ENCODE measurements around the gene MAGEB6.

DNA sequence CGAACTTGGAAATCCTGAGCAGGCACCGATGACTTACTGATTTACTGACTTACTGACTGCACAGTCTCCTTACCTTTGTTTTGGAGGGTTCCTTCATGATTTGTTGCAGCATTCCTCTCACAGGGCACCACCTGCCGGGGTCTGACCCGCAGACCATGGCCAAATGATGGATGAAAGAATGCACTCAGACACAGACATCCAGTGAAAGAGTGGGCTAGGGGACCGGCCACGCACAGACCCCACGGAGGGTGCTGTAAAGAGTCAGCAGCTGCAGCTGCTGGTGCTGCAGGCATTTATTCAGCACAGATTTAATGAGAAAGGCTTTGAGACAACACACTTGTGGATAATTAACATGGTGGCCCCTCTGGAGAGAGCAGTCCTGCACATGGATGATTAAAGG, 27.1 kb downstream of the MAGEB6 start:
- TF ChIP-seq, protein P1, sequence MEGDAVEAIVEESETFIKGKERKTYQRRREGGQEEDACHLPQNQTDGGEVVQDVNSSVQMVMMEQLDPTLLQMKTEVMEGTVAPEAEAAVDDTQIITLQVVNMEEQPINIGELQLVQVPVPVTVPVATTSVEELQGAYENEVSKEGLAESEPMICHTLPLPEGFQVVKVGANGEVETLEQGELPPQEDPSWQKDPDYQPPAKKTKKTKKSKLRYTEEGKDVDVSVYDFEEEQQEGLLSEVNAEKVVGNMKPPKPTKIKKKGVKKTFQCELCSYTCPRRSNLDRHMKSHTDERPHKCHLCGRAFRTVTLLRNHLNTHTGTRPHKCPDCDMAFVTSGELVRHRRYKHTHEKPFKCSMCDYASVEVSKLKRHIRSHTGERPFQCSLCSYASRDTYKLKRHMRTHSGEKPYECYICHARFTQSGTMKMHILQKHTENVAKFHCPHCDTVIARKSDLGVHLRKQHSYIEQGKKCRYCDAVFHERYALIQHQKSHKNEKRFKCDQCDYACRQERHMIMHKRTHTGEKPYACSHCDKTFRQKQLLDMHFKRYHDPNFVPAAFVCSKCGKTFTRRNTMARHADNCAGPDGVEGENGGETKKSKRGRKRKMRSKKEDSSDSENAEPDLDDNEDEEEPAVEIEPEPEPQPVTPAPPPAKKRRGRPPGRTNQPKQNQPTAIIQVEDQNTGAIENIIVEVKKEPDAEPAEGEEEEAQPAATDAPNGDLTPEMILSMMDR (conservative IDR thresholded peaks at IDR 0.05) = no peak
- TF ChIP-seq ZFX (IDR thresholded peaks at IDR 0.05) = no peak

Data from C4-2B (cell line).